A673 (cell line): Measurements from ENCODE around the gene NPC1.

Experiments
- CTCF ChIP-seq: fragments of 300-800, 200-600 bp; sonication (generic); conservative IDR thresholded peaks from 2 replicates; pipeline ENCODE4 v1.5.1; 2017; ENCODE audit warnings: low read depth, mild to moderate bottlenecking, antibody characterized with exemption, low read length, moderate library complexity, mixed read lengths
- EZH2 ChIP-seq: fragments of 200-600 bp; sonication (generic); IDR thresholded peaks from 2 replicates; pipeline ENCODE4 v1.6.1; 2017; ENCODE audit warnings: borderline replicate concordance, low read depth, mild to moderate bottlenecking, mixed read lengths, antibody characterized with exemption, low read length; ENCODE audit not compliant: poor library complexity, severe bottlenecking

DNA sequence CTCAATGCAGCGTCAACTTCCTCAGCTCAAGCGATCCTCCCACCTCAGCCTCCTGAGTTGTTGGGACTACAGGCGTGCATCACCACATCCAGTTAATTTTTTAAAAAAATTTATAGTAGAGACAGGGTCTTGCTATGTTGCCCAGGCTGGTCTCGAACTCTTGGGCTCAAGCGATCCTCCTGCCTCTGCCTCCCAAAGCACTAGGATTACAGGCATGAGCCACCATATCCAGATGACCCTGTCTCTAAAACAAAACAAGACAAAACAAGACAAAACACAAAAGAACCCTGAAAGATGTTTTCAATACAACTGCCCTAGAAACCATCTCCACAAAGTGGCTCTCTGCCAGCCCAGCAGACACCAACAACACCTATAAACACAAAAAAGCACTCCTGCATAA is 45.0 kb upstream of the NPC1 start:
- no peak for TF ChIP-seq EZH2
- TF ChIP-seq CTCF, result no peak
